ENCODE data around the gene DAPK3. TPM values are rescaled to one million over a fixed set of nuclear protein-coding genes. Genes with fewer than 3 reads are reported as not detected.

Gene DAPK3
- total RNA-seq: 47.8 and 74.7 TPM in 2 replicates

DNA sequence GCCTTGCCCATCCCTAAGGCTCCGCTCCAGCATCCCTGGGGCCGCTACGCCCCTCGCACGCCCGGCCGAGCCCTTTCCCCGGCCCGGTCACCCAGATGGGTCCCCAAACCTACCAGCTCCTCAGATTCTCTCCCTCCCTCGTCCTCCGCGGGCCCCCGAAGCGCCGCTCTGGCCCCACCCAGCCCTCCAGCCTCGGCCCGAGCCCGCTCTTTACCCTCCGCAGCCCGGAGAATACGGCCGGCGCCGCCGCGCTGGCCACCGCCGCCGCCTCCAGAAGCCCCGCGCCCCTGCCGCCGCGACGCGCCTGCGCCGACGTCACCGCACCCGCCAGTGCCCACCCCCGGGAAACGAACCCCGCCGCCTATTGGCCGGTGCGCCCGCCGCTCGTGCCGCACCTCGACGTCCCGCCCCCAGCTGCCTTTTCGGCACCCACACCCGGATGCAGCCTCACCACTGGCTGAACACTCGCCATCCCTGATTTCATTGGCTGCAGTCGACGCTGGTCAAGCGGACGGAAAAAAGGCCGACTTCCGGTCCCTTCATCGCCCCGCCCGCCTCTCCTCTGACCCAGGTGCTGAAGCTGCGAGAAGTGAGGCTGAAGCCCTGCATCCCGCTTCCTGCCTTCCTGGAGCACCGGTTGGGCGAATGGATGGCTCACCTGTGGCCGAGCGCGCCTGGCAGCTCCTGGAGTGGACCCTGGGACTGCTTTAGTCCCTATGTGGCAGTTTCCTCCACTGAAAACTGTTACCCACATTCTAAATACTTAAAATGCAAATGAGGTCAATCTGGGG lies at the start of gene DAPK3:
Gene DAPK3, minus strand, starts transcription at position 292 of the 791 bp plus-strand sequence. CDS start 1,364 bp downstream, outside the sequence.

DNA sequence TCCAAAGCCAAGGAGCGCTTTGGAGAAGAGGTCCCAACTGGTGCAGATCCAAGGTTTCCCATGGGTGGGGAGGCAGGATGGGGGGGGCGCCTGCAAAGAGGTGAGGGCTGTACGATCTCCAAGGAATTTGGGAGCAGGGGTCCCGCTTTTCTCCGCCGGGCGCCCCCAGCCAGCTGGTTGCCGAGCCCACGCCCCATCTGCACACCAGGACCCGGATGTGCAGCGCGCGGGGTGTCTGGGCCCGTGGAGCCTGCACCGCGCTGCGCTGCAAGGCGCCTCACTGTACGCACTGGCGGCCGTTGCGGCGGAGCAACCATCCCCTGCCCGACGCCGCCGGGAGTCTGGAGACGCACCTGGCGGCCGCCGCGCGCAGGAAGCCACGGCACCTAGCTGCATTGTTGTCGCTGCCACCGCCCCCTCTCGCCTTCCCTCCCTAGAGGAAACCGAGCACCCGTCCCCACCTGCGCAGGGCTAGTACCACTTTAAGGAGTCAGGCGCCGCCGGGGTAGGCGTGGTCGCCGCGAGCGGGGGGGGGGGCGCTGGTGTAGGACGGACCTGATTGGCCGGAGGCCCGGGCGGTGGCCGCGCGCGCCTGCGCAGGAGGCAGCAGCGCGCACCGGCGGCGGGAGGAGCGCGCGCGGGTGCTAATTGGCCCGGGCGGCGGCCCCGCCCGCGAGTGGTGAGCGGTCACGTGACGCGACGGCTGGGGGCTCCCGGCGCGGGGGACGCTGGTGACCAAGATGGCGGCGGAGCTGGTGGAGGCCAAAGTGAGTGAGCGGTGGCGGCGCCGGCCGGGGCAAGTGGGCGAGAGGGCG lies 36.3 kb upstream of the DAPK3 start, which contains the start of gene PIAS4:
Gene PIAS4, plus strand, starts transcription at position 716 of the 815 bp plus-strand sequence. Its CDS starts 25 bp downstream, at position 741.

DNA sequence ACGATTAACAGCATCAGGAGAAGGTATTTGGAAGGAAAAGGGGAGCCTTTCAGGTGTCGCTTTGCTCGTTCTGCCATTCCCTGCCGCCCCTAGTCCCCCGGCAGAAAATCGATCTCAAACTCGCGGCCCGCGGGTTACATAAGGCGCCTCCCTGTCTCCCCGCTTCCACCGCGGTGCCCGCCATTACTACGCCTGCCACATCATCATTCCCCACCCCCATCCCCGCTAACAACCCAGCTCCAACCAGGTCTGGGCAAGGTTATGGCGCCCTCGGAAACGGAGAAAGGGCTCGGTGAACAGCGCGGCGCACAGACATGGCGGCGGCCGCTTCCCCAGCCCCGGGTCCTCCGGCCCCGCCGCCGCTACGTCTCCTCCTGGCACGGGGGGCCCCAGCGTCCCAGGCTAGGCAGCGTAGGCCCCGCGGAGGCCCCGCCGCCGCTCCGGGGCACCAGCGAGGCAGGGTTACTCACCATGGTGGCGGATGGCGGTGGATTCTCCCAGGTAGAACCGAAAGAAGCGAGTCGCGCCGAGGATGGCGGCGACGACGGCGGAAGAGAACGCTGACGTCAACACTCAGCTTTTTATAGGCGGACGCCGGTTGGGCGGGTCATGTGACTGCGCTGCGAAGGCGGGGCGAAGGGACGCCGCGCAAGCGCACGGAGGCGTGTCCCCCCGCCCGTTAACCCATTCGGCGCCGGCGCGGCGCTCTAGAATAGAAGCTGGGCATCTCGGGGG lies 14.2 kb upstream of the DAPK3 start, which contains the start of gene EEF2:
Gene EEF2, minus strand, starts transcription at position 556 of the 735 bp plus-strand sequence. Its CDS starts 83 bp downstream, at position 473.

DNA sequence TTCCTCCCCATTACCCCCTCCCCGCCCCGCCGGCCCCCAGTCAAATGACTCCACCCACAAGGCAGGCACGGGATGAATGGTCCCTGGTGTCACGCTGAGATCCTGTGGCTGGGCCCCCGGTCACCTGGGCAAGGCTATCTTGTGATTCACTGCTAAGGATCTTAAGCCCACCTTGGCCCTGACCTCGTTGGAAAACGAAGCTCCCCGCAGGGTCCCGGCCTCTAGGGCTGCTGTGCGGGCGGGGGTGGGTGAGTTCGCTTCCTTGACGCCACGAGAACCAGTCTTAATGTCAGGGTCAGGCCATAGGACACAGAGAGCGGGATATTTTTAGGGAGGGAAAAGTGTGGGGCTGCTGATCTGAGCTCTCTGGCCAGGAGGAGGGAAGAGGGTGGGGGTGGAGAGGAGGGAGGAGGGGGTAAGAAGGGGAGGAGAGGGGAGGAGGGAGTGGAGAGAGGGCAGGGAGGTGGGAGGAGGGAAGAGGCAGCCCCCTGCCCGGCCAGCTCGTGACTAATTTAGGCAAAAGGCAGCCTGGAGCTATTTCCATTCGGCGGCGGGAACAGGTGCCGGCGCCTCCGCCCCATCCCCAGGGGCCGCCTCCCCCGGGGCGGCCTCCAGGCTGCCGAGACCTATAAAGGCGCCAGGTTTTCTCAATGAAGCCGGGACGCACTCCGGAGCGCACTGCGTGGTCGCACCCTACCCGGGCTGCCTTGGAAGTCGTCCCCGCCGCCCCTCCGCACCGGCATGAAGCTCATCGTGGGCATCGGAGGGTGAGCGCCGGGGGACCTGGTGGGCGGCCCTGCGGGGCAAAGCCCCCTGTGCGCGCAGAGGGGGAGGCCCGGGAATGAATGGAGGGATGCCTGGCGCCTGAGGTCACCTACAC lies 37.7 kb downstream of the DAPK3 start, which contains the start of gene NMRK2:
Gene NMRK2, plus strand, starts transcription at position 139 of the 880 bp plus-strand sequence. Its CDS starts 603 bp downstream, at position 742.

Other genes with a start within 250 kb of the DAPK3 start
- gene APBA3, start 209.4 kb downstream of the DAPK3 start, total RNA-seq: 15.5 and 16.0 TPM in 2 replicates
- 56.5 and 77.3 TPM in 2 replicates for gene MRPL54, start 208.4 kb downstream of the DAPK3 start, total RNA-seq
- not detected in 2 replicates for gene RAX2, start 198.9 kb downstream of the DAPK3 start, total RNA-seq
- gene MATK, start 184.7 kb downstream of the DAPK3 start, total RNA-seq: not detected in 2 replicates
- gene ZFR2, start 102.1 kb downstream of the DAPK3 start, total RNA-seq: not detected in 2 replicates
- not detected in 2 replicates for gene ATCAY, start 90.4 kb downstream of the DAPK3 start, total RNA-seq
- not detected in 2 replicates for gene NMRK2, start 38.0 kb downstream of the DAPK3 start, total RNA-seq
- 1,979 and 2,783 TPM in 2 replicates for gene EEF2, start 14.4 kb upstream of the DAPK3 start, total RNA-seq
- gene PIAS4, start 36.6 kb upstream of the DAPK3 start, total RNA-seq: 18.7 and 19.7 TPM in 2 replicates
- 44.2 and 59.7 TPM in 2 replicates for gene ZBTB7A, start 95.8 kb upstream of the DAPK3 start, total RNA-seq
- gene MAP2K2, start 153.0 kb upstream of the DAPK3 start, total RNA-seq: 125 and 150 TPM in 2 replicates
- not detected in 2 replicates for gene CREB3L3, start 182.5 kb upstream of the DAPK3 start, total RNA-seq
- 26.9 and 35.0 TPM in 2 replicates for gene SIRT6, start 211.5 kb upstream of the DAPK3 start, total RNA-seq
- 0.16 and 0.57 TPM in 2 replicates for gene ANKRD24, start 211.6 kb upstream of the DAPK3 start, total RNA-seq

Data from hair follicular keratinocyte (primary cell).